Measurements from ENCODE around the gene SPTBN4. TPM values are rescaled to one million over a fixed set of nuclear protein-coding genes. Genes with fewer than 3 reads are reported as not detected.

Gene SPTBN4
- polyA plus RNA-seq, 1 of the 3 experiments (the other 2 are of a cell fraction), result 3.1 TPM

DNA sequence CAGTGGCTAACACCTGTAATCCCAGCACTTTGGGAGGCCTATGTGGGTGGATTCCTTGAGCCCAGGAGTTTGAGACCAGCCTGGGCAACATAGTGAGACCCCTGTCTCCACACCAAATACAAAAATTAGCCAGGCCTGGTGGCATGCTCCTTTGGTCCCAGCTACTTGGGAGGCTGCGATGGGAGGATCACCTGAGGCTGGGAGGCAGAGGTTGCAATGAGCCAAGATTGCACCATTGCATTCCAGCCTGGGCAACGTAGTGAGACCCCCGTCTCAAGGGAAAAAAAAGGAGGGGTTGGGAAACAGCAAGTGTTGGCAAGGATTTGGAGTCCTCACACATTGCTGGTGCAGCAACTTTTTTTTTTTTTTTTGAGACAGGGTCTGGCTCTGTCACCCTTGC is 19.2 kb downstream of the SPTBN4 start:
- H3K4me3 ChIP-seq (ENCODE audit: low read depth in 2 of 2, low read length in 1 of 2), result no peak overlapping the region
- H3K4me1 ChIP-seq (ENCODE audit: control insufficient read depth in 1 of 2, insufficient read depth in 2 of 2, low read depth in 1 of 2, low read length in 1 of 2), result no peaks in the 10 kb centered on the region
- no peaks in the 10 kb centered on the region for H3K79me2 ChIP-seq (ENCODE audit: insufficient read depth)
- no peaks in the 10 kb centered on the region for H3F3A ChIP-seq (replicated peaks; ENCODE audit: insufficient read depth)
- WGBS (ENCODE audit: low lambda C conversion rate), result 57% methylated on average over 3 of the region's 3 CpGs
- ChIA-PET CTCF (interaction anchor here (1.4 kb wide), 1 partner anchor 23 kb away, joined by 4 read pairs; no protein-coding TSS in a partner anchor), POLR2A (no interaction called here)
- DNase-seq, result no peak
- H2AFZ ChIP-seq (ENCODE audit: low read depth), result no peak overlapping the region
- no peaks in the 10 kb centered on the region for H3K9me2 ChIP-seq
- no peak overlapping the region for H3K27ac ChIP-seq (ENCODE audit: low read depth in 2 of 2, low read length in 1 of 2)
- H3K36me3 ChIP-seq (replicated peaks in 1 of 2; ENCODE audit: control insufficient read depth in 1 of 2, insufficient read depth in 2 of 2, low read length in 1 of 2), result no peaks in the 10 kb centered on the region
- no peak overlapping the region for H3K9ac ChIP-seq
- no peaks in the 10 kb centered on the region; the same call in 1 of the 2 replicates for H3K27me3 ChIP-seq (ENCODE audit: insufficient read depth)
- no peak overlapping the region for H3K4me2 ChIP-seq
- H3K9me3 ChIP-seq, result no peaks in the 10 kb centered on the region
- TF ChIP-seq POLR2AphosphoS5 (IDR thresholded peaks at IDR 0.05; ENCODE audit: low read depth, low read length) (no peak), ELF1 (IDR thresholded peaks at IDR 0.05) (no peak), FOXM1 (IDR thresholded peaks at IDR 0.05; ENCODE audit: low read depth) (no peak), RFX5 (IDR thresholded peaks at IDR 0.05; ENCODE audit: low read length) (no peak), TAF1 (IDR thresholded peaks at IDR 0.05; ENCODE audit: borderline replicate concordance, low read depth, low read length) (no peak), FOSL2 (IDR thresholded peaks at IDR 0.05; ENCODE audit: borderline replicate concordance, low read depth) (no peak), SMC3 (IDR thresholded peaks at IDR 0.05; ENCODE audit: low read depth, low read length) (no peak), SIN3A (IDR thresholded peaks at IDR 0.05; ENCODE audit: borderline replicate concordance, low read depth, low read length) (no peak), CHD2 (IDR thresholded peaks at IDR 0.05; ENCODE audit: low read length, partially characterized antibody) (no peak)
- H4K20me1 ChIP-seq (ENCODE audit: insufficient read depth), result no peaks in the 10 kb centered on the region

- no peak for DNase-seq
- Histone ChIP-seq H3K9me2 (no peaks in the 10 kb centered on the region), H2AFZ (ENCODE audit: low read depth) (no peak overlapping the region), H3K79me2 (ENCODE audit: insufficient read depth) (no peaks in the 10 kb centered on the region), H3K27me3 (ENCODE audit: insufficient read depth) (no peaks in the 10 kb centered on the region), H3K27ac (ENCODE audit: low read depth in 2 of 2, low read length in 1 of 2) (no peak overlapping the region), H3K4me1 (ENCODE audit: control insufficient read depth in 1 of 2, insufficient read depth in 2 of 2, low read depth in 1 of 2, low read length in 1 of 2) (no peaks in the 10 kb centered on the region), H3K4me3 (ENCODE audit: low read depth in 2 of 2, low read length in 1 of 2) (no peak overlapping the region), H3K9me3 (no peaks in the 10 kb centered on the region), H3K9ac (no peak overlapping the region), H3K4me2 (no peak overlapping the region), H4K20me1 (ENCODE audit: insufficient read depth) (no peaks in the 10 kb centered on the region), H3F3A (replicated peaks; ENCODE audit: insufficient read depth) (no peaks in the 10 kb centered on the region), H3K36me3 (replicated peaks in 1 of 2; ENCODE audit: control insufficient read depth in 1 of 2, insufficient read depth in 2 of 2, low read length in 1 of 2) (no peaks in the 10 kb centered on the region)
- no peak for TF ChIP-seq FOXJ3 (CRISPR knock-in tag; IDR thresholded peaks at IDR 0.05)
- no peak for TF ChIP-seq FOXM1 (IDR thresholded peaks at IDR 0.05; ENCODE audit: low read depth)
- TF ChIP-seq FOSL2 (IDR thresholded peaks at IDR 0.05; ENCODE audit: borderline replicate concordance, low read depth), result no peak
- TF ChIP-seq GATA2 (CRISPR knock-in tag; IDR thresholded peaks at IDR 0.05), result no peak
- TF ChIP-seq, protein P1, sequence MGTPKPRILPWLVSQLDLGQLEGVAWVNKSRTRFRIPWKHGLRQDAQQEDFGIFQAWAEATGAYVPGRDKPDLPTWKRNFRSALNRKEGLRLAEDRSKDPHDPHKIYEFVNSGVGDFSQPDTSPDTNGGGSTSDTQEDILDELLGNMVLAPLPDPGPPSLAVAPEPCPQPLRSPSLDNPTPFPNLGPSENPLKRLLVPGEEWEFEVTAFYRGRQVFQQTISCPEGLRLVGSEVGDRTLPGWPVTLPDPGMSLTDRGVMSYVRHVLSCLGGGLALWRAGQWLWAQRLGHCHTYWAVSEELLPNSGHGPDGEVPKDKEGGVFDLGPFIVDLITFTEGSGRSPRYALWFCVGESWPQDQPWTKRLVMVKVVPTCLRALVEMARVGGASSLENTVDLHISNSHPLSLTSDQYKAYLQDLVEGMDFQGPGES (IDR thresholded peaks at IDR 0.05; ENCODE audit: low read depth, low read length), result no peak
- no peak for TF ChIP-seq TCF12 (IDR thresholded peaks at IDR 0.05)
- no peak for TF ChIP-seq RAD21 (IDR thresholded peaks at IDR 0.05; ENCODE audit: low read length)
- TF ChIP-seq POLR2AphosphoS5 (IDR thresholded peaks at IDR 0.05; ENCODE audit: low read depth, low read length), result no peak
- no peak for TF ChIP-seq ELF1 (IDR thresholded peaks at IDR 0.05)
- TF ChIP-seq NRF1 (IDR thresholded peaks at IDR 0.05; ENCODE audit: low read depth, low read length), result no peak
- TF ChIP-seq, protein P2, sequence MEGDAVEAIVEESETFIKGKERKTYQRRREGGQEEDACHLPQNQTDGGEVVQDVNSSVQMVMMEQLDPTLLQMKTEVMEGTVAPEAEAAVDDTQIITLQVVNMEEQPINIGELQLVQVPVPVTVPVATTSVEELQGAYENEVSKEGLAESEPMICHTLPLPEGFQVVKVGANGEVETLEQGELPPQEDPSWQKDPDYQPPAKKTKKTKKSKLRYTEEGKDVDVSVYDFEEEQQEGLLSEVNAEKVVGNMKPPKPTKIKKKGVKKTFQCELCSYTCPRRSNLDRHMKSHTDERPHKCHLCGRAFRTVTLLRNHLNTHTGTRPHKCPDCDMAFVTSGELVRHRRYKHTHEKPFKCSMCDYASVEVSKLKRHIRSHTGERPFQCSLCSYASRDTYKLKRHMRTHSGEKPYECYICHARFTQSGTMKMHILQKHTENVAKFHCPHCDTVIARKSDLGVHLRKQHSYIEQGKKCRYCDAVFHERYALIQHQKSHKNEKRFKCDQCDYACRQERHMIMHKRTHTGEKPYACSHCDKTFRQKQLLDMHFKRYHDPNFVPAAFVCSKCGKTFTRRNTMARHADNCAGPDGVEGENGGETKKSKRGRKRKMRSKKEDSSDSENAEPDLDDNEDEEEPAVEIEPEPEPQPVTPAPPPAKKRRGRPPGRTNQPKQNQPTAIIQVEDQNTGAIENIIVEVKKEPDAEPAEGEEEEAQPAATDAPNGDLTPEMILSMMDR (IDR thresholded peaks at IDR 0.05), result no peak
- no peak for TF ChIP-seq CHD2 (IDR thresholded peaks at IDR 0.05; ENCODE audit: low read length, partially characterized antibody)
- ChIA-PET POLR2A (no interaction called here), CTCF (no interaction called here)
- 74% methylated on average over 25 of the region's 25 CpGs for WGBS (ENCODE audit: low lambda C conversion rate)
Measured at GRCh38 chr19:40489882-40490230, 23.1 kb downstream of the SPTBN4 start.
